HG03159 (cell line): Measurements from ENCODE around the gene GNG7.
"Not testable (repeated sequence)": the region's sequence is repeated elsewhere in the genome, so short reads cannot be mapped to it uniquely, and the experiment has no call there.

ENCODE experiments used
- ATAC-seq: cut with Tn5 transposase; IDR thresholded peaks from one replicate; pipeline ENCODE4 v1.9.1; 2021; ENCODE audit warnings: mild to moderate bottlenecking, moderate library complexity; ENCODE audit not compliant: unreplicated experiment

Gene GNG7

DNA sequence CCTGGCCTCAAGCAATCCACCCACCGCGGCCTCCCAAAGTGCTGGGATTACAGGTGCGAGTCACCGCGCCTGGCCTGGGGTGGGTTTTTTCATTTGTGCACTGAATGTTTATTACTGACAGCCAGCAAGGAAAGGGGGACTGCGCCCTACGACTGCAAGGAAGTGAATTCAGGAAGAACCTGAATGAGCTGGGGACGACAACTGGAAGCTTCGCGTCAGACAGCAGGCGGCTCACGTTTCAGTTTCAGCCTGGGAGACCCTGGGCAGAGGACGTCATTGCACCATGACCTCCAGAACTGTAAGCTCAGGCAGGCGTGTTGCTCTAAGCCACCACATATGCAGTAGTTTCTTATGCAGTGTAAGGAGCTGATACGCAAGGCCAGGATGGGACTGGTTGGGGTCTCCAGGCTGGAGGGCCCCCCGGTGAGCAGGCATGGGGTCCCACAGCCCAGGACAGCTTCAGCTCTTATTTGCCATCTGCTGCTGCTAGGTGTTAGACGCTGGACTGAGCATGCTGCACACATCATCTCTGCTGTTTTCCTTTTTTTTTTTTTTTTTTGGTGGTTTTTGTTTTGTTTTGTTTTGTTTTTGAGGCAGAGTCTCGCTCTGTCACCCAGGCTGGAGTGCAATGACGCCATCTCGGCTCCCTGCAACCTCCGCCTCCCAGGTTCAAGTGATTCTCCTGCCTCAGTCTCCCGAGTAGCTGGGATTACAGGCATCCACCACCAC, 160.0 kb downstream of the GNG7 start:
- no peak for ATAC-seq

DNA sequence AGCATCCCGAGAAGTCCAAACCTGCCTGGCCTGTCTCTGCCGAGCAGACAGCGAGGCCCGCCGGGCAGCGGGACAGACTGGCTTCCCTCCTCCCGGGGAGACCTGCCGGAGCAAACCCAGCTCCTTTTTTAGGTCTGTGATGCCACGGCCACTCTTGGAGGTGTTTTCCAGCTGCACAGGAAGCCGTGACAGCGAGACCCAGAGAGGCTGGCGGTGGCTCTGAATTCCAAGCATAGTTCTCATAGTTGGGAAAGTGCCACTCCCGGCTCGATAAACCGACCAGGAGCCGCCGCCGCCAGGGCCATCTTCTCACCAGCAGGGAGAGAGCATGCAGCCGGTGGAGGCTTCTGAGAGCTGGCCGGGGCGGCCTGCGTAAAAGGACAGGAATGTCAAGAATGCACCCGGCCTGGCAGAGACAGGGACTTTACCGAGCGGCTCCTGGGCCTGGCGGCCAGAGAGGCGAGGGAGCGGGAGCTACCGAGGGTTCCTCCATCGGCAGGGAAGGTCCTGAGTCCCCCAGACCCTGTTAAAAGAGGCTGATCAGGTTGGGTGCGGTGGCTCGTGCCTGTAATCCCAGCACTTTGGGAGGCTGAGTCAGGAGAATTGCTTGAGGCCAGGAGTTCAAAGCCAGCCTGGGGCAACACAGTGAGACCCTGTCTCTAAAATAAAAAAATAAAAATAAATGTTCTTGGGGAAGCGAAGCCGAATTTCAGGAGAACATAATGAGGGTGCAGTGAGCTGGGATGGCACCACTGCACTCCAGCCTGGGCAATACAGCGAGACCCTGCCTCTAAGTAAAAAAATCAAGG, 161.6 kb downstream of the GNG7 start:
- ATAC-seq: no peak

DNA sequence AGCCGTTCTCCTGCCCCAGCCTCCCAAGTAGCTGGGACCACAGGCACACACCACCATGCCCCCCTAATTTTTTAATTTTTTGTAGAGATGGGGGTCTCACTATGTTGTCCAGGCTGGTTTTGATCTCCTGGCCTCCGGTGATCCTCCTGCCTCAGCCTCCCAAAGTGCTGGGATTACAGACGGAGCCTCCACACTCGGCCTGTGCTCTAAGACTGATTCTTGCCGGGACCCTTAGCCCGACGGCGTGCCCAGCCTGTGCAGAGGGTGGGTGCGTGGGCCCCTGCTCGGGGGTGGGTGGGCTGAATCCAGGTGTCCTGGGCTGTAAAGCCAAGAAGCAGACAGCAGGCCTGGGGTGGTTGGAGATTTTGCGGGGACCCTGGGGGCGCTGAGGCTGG, 162.2 kb downstream of the GNG7 start:
- ATAC-seq: no peak

DNA sequence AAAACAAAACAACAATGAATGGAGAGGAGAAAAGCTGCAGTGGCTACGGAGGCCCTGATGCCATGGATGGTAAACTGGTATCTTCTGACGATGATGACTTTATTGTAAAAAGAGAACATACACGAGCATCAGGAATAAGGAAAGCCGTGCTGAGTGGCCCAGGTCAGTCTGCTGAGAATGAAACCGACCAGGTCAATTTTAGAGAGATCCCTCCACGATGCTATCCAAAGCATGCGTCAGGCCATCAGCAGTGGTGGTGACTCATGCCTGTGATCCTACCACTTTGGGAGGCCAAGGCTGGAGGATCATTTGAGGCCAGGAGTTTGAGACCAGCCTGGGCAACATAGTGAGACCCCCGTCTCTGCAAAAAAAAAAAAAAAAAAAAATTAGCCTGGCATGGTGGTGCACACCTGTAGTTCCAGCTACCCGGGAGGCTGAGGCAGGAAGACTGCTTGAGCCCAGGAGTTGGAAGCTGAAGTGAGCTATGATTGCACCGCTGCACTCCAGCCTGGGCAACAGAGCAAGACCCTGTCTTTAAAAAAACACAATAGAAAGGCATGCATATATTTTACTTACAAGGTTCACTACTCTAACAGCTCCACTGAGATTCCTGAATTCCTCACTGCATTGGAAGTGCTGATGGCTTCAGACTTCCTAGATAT, 164.3 kb downstream of the GNG7 start:
- no peak for ATAC-seq

DNA sequence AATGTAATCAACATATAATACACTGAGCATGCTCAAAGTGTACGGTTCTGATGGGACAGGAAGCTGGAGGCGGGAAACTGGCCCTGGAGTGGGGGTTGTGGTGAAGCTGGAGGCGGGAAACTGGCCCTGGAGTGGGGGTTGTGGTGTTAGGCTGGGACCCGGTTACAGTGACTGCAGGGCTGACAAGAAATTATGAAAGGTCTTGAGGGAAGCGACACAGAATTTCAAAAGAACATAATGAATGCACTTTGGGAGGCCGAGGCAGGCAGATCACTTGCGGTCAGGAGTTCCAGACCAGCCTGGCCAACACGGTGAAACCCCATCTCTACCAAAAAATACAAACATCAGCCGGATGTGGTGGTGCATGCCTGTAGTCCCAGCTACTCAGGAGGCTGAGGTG, 164.9 kb downstream of the GNG7 start:
- ATAC-seq: not testable (repeated sequence)

DNA sequence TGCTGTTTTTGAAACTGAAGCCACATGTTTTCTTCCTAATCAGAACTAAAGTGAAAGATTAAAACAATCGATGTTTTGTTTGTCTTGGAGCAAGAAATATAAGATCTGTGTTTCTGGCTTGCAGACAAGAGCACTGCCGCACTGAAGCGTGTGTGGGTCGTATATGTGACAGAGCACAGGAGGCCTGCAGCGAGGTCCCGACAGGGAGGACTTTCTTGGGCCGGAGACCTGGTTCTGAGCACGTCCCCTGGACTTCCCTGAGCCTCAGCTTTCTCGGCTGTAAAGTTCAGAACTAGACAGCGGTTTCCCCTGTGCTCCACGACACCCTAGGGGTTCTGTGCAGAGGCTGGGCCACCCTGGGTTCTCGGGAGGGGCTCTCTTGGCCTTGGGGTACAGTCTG, 166.0 kb downstream of the GNG7 start:
- ATAC-seq: no peak

DNA sequence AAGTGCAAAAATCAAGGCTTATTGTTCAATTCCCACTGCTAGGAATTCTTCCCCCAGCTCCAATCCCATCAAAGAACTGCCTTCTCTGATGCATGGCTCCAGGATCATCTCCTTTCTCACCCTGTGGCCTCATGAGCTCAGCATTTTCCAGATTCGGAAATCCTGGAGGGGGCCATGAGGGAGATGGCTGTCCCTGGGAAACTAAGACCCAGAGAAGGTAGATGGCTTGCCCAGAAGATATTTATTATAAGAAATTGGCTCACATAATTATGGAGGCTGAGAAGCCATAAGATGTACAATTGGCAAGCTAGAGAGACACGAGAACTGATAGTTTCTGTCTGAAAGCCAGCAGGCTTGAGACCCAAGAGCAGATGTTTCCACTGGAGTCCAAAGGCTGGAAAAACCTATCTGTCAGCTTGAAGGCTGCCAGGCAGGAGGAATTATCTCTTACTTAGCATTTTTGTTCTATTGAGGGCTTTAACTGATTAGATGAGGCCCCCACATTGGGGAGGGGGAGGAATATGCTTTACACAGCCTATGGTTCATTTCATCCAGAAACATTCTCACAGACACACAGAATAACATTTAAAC, 168.0 kb downstream of the GNG7 start:
- no peak for ATAC-seq

DNA sequence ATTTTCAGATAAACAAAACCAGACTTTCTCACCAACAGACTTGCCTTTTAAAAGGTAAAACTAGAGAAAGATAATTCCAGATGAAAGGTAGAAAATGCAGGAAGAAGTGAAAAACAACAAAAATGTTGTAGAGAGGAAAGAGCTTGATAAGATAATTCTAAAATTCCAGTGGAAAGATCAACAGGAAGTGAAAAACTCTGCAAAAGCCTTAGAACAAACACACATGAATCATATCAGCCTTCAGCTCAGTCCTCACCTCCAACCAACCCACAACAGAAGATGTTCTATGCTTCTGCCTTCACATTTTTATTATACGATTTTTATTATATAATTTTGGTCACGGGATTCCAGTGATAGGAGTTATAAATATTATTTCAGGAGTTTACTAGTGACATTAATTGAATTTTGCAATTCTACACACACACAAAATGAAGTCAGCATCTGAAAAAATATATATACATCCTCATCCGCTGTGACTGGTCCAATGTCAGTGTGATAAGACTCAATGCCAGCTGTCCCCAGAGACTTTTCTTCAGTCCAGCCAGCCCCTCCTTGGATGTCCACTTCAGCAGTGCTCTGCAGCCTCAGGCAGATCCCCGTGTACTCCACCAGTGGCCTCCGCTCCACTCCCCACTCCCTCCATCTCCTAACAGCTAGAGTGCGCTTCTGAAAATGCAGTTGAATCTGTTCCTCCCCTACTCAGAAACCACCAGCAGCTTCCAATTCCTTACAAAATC, 168.6 kb downstream of the GNG7 start:
- no peak for ATAC-seq

DNA sequence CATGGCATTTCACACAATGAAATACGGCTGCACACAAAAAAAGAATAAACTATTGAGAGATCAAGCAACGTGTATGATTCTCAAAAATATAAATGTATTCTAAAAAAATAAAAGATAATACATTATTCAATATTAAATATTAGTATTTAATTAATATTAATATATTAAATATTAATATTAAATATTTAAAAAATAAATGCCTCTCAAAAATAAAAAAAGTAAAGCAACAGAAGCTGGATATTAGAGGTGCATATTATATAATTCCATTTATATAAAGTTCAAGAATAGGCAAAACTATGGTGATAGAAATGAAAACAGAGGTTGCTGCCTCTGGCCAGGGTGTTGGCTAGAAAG, 169.4 kb downstream of the GNG7 start:
- ATAC-seq: no peak

DNA sequence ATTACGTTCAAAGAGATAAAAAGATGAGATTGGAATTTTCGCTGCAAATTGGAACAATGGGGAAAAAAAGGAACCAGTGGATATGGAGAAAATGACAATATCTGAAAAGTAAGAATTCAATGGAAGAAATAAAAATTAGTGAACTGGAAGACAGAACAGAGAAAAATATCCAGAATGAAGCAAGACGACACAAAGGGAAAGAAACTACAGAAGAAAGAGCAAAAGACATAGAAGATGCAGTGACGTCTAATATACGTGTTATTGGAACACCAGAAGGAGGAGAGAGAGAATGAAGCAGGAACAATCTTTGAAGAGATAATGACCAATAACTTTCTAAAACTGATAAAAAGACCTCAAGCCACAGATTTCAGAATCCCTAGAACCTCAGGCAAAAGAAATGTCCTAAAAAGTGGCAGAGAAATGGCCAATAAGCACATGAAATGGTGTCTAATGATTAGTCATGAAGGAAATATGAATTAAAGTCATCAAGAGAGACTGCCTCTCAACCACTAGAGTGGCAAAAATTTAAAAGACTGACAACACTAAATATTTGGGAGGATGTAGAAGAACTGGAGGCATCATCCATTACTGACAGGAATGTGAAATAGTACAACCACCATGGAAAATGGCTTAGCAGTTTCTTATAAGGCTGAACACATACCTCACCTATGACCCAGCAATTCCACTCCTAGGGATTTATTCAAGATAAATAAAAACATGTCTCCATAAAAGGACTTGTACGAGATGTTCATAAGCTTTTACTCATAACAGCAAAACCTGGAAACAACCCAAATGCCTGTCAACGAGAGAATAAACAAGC, 170.0 kb downstream of the GNG7 start:
- no peak for ATAC-seq

DNA sequence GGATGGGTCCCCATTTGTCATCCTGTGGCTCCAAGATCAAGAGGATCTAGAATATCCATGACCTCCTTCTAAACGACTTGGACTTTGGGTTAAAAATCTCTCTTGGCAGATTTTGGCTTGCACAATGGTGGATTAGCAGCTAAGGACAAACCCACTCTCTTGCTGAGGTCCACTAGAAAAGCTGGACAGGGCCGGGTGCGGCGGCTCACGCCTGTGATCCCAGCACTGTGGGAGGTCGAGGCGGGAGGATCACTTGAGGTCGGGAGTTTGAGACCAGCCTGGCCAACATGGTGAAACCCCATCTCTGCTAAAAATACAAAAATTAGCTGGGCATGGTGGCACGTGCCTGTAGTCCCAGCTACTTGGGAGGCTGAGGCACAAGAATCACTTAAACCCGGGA, 172.6 kb downstream of the GNG7 start:
- ATAC-seq: not testable (repeated sequence)

DNA sequence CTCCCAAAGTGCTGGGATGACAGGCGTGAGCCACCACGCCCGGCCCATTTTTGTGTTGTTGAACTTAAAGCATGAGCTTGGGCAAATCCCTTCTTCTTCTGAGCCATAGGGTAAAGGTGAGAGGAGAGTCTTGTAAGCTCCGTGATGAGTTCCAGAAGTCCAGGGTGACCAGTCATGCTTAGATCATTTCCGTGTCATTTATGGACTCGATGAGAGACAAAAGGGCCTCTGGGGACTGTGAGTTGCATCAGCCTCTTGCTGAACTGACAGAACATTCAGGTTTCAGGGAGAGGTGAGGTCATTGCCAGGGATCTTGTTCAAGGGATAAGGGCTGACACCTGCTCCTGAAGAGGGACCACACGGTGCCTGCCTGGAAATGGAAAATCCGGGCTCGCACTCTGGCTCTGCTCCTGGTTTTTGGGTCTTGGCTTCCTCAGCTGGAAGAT, 173.0 kb downstream of the GNG7 start:
- ATAC-seq: no peak

DNA sequence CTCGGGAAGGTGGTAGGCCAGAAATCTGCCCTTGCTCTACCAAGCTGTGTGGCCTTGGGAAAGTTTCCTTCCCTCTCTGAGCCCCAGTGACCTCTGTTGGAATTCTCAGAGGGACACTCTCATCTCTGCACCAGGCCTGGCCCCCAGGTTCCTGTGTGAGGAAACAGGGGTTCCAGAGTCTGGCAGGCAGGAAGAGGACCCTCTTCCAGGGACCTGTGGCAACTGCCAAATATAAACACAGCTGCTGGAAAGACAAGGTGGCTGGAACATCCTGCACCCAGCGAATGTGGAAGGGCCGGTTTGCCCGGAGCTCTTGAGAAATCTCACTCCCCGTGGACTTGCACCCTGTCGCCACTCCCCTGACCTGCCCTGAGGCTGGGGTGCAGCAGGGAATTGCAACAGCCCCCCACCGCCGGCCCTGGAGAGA, 173.8 kb downstream of the GNG7 start:
- no peak for ATAC-seq

DNA sequence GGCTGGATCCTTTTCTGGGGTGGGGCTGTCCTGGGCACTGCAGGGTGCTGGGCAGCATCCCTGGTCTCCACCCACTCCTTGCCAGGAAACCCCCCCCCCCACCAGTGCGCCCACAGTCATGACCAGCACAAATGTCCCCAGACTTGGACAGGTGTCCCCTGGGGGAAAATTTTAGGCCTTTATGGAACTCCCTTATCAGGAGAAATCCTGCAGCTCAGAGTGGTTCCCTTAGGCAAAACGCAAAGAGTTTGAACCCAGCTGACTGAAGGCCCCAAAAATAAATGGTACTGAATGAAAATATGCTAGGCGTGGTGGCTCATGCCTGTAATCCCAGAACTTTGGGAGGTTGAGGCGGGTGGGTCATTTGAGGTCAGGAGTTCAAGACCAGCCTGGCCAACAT, 174.8 kb downstream of the GNG7 start:
- ATAC-seq: no peak

DNA sequence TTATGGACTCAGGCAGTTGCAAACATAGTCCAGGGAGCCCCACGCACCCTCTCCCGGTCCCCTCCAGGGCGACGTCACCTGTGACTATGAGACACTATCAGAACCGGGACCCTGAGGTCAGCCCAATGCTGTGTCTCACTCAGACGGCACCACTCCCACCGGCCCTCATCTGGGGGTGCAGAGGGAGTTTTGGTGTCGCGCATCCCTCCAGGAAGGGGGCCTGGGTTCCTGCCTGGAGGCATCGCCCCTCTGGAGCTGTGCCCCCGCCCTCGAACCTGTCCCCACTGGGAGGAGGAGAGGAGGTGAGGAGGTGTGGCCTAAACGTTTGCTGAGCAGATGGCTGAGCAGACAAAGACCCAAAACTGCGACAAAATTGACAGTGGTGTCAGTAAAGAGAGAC, 175.3 kb downstream of the GNG7 start:
- no peak for ATAC-seq

DNA sequence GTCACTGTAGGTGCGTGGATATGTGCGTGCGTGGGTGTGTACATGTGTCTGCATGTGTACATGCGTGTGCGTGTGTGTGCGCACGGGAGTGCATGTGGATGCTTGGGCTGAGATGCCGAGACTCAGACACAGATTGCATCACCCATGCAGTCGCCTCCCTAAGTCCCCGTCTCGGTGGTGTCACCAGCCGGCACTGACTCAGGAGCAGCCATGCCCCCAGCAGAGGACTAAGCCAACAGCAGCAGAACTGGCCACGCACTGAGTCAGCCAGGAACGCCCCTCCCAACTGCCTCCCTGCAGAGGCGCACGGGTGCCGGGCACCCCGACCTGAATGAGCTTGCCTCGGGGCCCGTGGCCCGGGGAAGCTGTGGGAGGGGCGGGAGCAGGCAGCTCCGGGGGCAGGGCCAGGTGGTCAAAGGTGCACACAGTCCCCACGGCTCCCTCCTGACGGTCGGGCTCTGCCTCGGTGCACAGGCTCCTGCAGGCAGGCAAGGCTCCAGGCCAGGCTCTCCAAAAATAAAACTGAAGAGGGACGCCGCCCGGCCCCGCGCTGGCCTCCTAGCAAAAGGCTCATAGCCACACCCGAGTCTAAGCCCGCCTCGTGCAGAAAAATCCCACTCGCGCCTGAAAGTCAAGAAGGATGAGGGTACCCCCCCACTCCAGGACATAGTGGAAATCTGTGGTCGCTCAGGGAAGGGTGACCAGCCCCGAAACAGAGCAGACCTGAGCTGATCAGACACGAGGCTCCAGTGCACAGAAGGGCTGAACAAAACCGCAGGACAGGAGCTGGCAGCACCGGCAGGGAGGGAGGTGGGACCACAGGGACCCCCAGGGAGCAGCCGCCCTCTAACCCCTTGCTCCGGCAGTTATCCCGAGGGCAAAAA, 177.4 kb downstream of the GNG7 start:
- ATAC-seq: no peak

DNA sequence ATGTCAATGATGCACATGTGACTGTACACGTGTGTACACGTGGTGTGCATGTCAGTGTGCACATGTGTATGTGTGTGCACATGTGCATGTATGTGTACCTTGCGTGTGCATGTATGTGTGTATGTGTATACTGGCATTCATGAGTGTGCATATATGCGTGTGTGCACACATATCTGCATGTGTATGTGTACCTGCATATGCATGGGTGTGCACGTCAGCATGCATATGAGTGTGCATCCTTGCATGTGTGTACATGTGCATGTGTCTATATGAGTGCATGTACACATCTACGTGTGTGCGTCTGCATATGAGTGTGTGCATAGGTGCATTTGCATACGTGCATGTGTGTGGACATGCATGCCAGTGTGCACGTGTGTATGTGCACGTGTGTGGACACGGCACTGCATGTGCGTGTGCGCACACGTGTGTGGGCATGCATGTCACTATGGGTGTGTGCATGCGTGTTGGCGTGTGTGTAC, 178.1 kb downstream of the GNG7 start:
- no peak for ATAC-seq

DNA sequence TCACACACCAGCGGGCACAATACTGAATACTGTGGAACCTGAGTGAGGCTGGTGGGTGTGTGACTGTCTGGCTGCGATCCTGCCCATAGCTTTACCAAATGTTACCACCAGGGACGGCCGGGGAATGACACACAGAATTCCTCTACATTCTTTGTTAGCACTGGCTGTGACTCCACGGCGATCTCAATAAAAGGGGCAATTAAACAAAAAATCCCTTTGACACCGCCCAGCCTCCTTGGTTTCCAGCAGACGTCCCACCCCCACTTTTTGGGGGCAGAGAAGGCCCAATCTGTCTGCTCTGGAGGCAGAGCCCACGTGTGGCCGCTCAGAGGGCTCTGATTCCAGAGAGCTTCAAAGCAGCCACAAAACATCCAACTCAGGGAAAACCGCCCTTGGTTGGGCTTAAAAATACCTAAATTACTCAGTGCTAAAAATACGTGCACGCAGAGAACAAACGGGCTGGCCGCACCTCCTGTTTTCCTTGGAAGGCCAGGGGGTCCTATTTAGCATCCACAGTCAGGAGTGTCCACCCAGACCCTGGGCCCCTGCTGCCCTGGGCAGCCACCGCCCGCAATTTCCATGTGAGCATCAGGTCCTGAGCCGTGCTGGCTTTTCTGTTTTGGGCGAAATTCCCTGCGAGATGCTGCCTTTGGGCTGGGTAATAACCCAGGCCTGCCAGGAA, 178.7 kb downstream of the GNG7 start:
- no peak for ATAC-seq
